ENCODE data around the gene IDE.

Gene IDE

GRCh38 chr10:92567952-92568600, 5.8 kb downstream of the IDE start:
- FAIRE-seq (no peak), DNase-seq (ENCODE audit: insufficient read length, low spot score) (no peak)

GRCh38 chr10:92562424-92562823, 11.5 kb downstream of the IDE start:
- no peak for FAIRE-seq

GRCh38 chr10:92559046-92559445, 14.8 kb downstream of the IDE start:
- FAIRE-seq = no peak
- no peak for DNase-seq (ENCODE audit: insufficient read length, low spot score)

More at GRCh38 chr10:92562424-92562823, 11.5 kb downstream of the IDE start:
- DNase-seq (ENCODE audit: insufficient read length, low spot score) = no peak

GRCh38 chr10:92553959-92554358, 19.9 kb downstream of the IDE start:
- FAIRE-seq (no peak), DNase-seq (ENCODE audit: insufficient read length, low spot score) (no peak)

- no peak for FAIRE-seq
- no peak for DNase-seq (ENCODE audit: insufficient read length, low spot score)
Measured at GRCh38 chr10:92552310-92552709, 21.6 kb downstream of the IDE start.

- no peak for DNase-seq (ENCODE audit: insufficient read length, low spot score)
- FAIRE-seq = no peak
Measured at GRCh38 chr10:92550924-92551323, 23.0 kb downstream of the IDE start.

GRCh38 chr10:92547676-92548075, 26.2 kb downstream of the IDE start:
- no peak for FAIRE-seq
- no peak for DNase-seq (ENCODE audit: insufficient read length, low spot score)

GRCh38 chr10:92545556-92545955, 28.3 kb downstream of the IDE start:
- FAIRE-seq = no peak
- no peak for DNase-seq (ENCODE audit: insufficient read length, low spot score)

- DNase-seq (ENCODE audit: insufficient read length, low spot score) (no peak), FAIRE-seq (no peak)
Measured at GRCh38 chr10:92544296-92544695, 29.6 kb downstream of the IDE start.

- FAIRE-seq = no peak
- no peak for DNase-seq (ENCODE audit: insufficient read length, low spot score)
Measured at GRCh38 chr10:92542458-92542857, 31.4 kb downstream of the IDE start.

- FAIRE-seq (no peak), DNase-seq (ENCODE audit: insufficient read length, low spot score) (no peak)
Measured at GRCh38 chr10:92541583-92541982, 32.3 kb downstream of the IDE start.

GRCh38 chr10:92538231-92538958, 35.5 kb downstream of the IDE start:
- no peak for DNase-seq (ENCODE audit: insufficient read length, low spot score)
- no peak for FAIRE-seq

- no peak for DNase-seq (ENCODE audit: insufficient read length, low spot score)
- FAIRE-seq = no peak
Measured at GRCh38 chr10:92530891-92531535, 42.9 kb downstream of the IDE start.

- FAIRE-seq (no peak), DNase-seq (ENCODE audit: insufficient read length, low spot score) (no peak)
Measured at GRCh38 chr10:92530421-92530820, 43.5 kb downstream of the IDE start.

GRCh38 chr10:92527716-92528115, 46.2 kb downstream of the IDE start:
- DNase-seq (ENCODE audit: insufficient read length, low spot score) = no peak
- FAIRE-seq = no peak

GRCh38 chr10:92523639-92524038, 50.3 kb downstream of the IDE start:
- DNase-seq (ENCODE audit: insufficient read length, low spot score) = no peak
- FAIRE-seq = no peak

GRCh38 chr10:92517034-92517655, 56.7 kb downstream of the IDE start:
- DNase-seq (ENCODE audit: insufficient read length, low spot score) (peak; percentile 67), FAIRE-seq (no peak)

GRCh38 chr10:92508866-92509265, 65.0 kb downstream of the IDE start:
- FAIRE-seq = no peak

GRCh38 chr10:92506336-92506735, 67.6 kb downstream of the IDE start:
- no peak for FAIRE-seq
- DNase-seq (ENCODE audit: insufficient read length, low spot score) = no peak

More at GRCh38 chr10:92508866-92509265, 65.0 kb downstream of the IDE start:
- DNase-seq (ENCODE audit: insufficient read length, low spot score) = no peak

GRCh38 chr10:92505044-92505443, 68.8 kb downstream of the IDE start:
- FAIRE-seq = no peak
- no peak for DNase-seq (ENCODE audit: insufficient read length, low spot score)

GRCh38 chr10:92502296-92502808, 71.5 kb downstream of the IDE start:
- DNase-seq (ENCODE audit: insufficient read length, low spot score) (no peak), FAIRE-seq (no peak)

Data from HTR-8/SVneo (cell line).